PFSK-1 (cell line): Measurements from ENCODE around the gene TSGA10.

Source experiments
- FOXP2 ChIP-seq: optimal IDR thresholded peaks from 2 replicates; pipeline ENCODE3; 2011; ENCODE audit warnings: borderline replicate concordance, control low read depth, inconsistent platforms; ENCODE audit not compliant: insufficient read depth; ENCODE audit errors: extremely low read length, extremely low read depth
- POLR2AphosphoS5 ChIP-seq: IDR thresholded peaks from 2 replicates; pipeline ENCODE4 v1.6.1; 2012; ENCODE audit warnings: low read depth, mild to moderate bottlenecking, control low read depth, low read length, moderate library complexity
- SIN3A ChIP-seq: IDR thresholded peaks from 2 replicates; pipeline ENCODE4 v1.6.1; 2012; ENCODE audit warnings: mild to moderate bottlenecking, low read length, moderate library complexity, borderline replicate concordance; ENCODE audit not compliant: insufficient read depth
- TAF1 ChIP-seq: IDR thresholded peaks from 2 replicates; pipeline ENCODE4 v1.6.1; 2012; ENCODE audit warnings: low read length, control low read depth, borderline replicate concordance; ENCODE audit not compliant: insufficient read depth
- TF ChIP-seq, protein P1 (sequence below), 2 experiments: IDR thresholded peaks; 2 replicates each; pipeline versions ENCODE4 v1.6.1 to v1.8.0; 2011 to 2012; ENCODE audit warnings: low read depth in 2 of 2, low read length in 2 of 2, control low read depth in 1 of 2, inconsistent platforms in 1 of 2, mild to moderate bottlenecking in 1 of 2, moderate library complexity in 1 of 2; ENCODE audit not compliant: insufficient read depth in 1 of 2

The TSGA10 gene

DNA sequence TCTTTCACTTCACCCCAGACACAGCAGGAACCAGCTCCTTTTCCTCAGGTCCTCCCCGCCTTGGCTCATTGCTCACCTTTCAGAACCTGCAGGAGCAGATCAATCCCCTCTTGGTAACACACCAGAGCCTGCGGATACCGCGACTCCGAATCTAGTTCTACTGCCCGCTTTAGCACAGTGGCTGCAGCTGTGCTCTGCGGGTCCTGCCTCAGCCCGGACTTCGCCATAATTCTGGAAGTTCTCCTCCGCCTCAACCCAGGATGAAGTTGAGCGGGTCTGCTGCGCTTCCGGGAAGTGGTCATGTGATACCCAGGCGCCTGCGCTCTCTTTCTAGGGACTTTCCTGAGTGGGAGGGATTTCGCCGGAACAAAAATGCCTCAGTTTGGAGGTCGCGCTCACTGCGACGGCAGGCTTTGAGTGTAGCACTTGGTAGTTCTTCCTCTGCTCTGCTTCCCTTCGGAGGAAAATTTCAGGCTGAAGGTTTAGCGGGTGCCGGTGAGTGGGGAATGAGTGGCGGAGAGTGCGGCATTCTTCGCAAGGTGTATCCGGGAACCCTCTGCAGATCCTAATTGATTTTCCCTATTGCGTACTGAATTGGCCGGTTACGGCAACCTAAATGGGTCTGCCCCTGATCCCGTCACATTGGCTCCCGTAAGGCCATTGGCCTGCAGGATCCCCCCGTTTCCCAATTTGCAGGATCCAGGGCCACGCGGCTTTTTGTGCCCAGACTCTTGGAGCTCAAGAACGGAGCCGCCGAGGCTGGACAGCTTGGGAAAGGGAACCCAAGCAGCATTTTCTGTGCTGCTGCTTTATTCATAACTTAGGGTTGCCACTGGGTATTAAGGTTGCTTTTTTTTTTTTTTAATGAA, 26.2 kb upstream of the TSGA10 start, which contains the start of the genes MITD1 and MRPL30:
MITD1 (minus strand) TSS at position 304 of the 869 bp plus-strand sequence; CDS start at position 227, 77 bp downstream.
MRPL30 (plus strand) TSS at position 430 of the 869 bp plus-strand sequence. CDS start 5,020 bp downstream, outside the sequence.
- TF ChIP-seq SIN3A, result no peak; the same call in 1 of the 2 replicates
- peak; percentile 94 for TF ChIP-seq POLR2AphosphoS5
- peak; percentile 98 for TF ChIP-seq TAF1
- TF ChIP-seq, protein P1, sequence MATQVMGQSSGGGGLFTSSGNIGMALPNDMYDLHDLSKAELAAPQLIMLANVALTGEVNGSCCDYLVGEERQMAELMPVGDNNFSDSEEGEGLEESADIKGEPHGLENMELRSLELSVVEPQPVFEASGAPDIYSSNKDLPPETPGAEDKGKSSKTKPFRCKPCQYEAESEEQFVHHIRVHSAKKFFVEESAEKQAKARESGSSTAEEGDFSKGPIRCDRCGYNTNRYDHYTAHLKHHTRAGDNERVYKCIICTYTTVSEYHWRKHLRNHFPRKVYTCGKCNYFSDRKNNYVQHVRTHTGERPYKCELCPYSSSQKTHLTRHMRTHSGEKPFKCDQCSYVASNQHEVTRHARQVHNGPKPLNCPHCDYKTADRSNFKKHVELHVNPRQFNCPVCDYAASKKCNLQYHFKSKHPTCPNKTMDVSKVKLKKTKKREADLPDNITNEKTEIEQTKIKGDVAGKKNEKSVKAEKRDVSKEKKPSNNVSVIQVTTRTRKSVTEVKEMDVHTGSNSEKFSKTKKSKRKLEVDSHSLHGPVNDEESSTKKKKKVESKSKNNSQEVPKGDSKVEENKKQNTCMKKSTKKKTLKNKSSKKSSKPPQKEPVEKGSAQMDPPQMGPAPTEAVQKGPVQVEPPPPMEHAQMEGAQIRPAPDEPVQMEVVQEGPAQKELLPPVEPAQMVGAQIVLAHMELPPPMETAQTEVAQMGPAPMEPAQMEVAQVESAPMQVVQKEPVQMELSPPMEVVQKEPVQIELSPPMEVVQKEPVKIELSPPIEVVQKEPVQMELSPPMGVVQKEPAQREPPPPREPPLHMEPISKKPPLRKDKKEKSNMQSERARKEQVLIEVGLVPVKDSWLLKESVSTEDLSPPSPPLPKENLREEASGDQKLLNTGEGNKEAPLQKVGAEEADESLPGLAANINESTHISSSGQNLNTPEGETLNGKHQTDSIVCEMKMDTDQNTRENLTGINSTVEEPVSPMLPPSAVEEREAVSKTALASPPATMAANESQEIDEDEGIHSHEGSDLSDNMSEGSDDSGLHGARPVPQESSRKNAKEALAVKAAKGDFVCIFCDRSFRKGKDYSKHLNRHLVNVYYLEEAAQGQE (IDR thresholded peaks at IDR 0.05; ENCODE audit: insufficient read depth in 1 of 2, low read depth in 2 of 2, low read length in 2 of 2), result no peak; a peak in 1 of 4 replicates

GRCh38 chr2:99171377-99172140, 16.8 kb upstream of the TSGA10 start:
- TF ChIP-seq TAF1 (no peak), SIN3A (no peak), FOXP2 (no peak), POLR2AphosphoS5 (no peak)
- TF ChIP-seq, protein P1 (IDR thresholded peaks at IDR 0.05; ENCODE audit: insufficient read depth in 1 of 2, low read depth in 2 of 2, low read length in 2 of 2), result no peak

GRCh38 chr2:99169534-99169933, 14.8 kb upstream of the TSGA10 start:
- no peak for TF ChIP-seq TAF1
- TF ChIP-seq POLR2AphosphoS5, result no peak
- TF ChIP-seq, protein P1 (IDR thresholded peaks at IDR 0.05; ENCODE audit: insufficient read depth in 1 of 2, low read depth in 2 of 2, low read length in 2 of 2), result no peak
- TF ChIP-seq FOXP2, result no peak

DNA sequence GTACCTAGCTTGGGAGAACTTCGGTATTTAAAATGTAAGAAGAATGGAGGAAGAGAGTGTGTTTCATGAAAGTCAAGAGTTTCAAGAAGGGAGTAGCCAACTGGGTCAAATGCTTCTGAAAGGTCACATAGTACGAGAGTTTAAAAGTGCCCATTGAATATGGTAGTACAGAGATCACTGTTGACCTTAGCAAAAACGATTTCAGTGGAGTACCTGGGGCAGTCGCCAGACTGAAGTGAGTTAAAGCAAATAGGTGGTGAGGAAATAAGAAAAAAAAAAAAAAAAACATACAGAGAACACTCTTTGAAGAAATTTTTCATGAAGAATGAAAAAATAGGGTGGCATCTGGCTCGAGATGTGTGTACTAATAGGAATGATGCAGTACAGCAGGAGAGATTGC, 11.5 kb upstream of the TSGA10 start:
- TF ChIP-seq, protein P1 (IDR thresholded peaks at IDR 0.05; ENCODE audit: insufficient read depth in 1 of 2, low read depth in 2 of 2, low read length in 2 of 2), result no peak
- TF ChIP-seq FOXP2, result no peak
- no peak for TF ChIP-seq POLR2AphosphoS5
- TF ChIP-seq TAF1, result no peak
- no peak for TF ChIP-seq SIN3A
